Lower leg skin (tissue), 4 donors: ENCODE data around the gene ZBTB7B. TPM values are rescaled to one million over a fixed set of nuclear protein-coding genes. Genes with fewer than 3 reads are reported as not detected.

Source experiments
- DNase-seq, 2 donors: peaks; one replicate each; pipeline ENCODE4 v3.0.0-alpha.2; 2019; ENCODE audit warnings: low spot score in 2 of 2
- H3K4me3 ChIP-seq: fragments of 200-600 bp; sonication (generic); 2 replicates; pipeline ENCODE4 v1.5.1; 2017; ENCODE audit warnings: mild to moderate bottlenecking, low read depth; ENCODE audit not compliant: poor library complexity, severe bottlenecking
- POLR2A ChIP-seq, 2 donors: fragments of 450-650 bp; IDR thresholded peaks; one replicate each; pipeline ENCODE4 v1.6.1; 2016 to 2017; ENCODE audit warnings: antibody characterized with exemption in 2 of 2, mild to moderate bottlenecking in 1 of 2, moderate library complexity in 1 of 2
- WGBS, 2 donors: methylation state at CpG; one replicate each; pipeline ENCODE4 v1.1.5; 2018; 5-methylcytosine and 5-hydroxymethylcytosine counted together
- intact Hi-C: fragments of 100-400 bp; cut with DNase I; formaldehyde crosslinking; loops from one replicate; pipeline ENCODE4 v1.15.0; 2023; ENCODE audit warnings: low total_unique reads
- total RNA-seq, 4 donors: library from RNA; depleted of rRNA; stranded (reverse); fragments of >200 nt; gene quantifications; one replicate each; pipeline ENCODE4 v1.1.0, GENCODE V29; 2016
- TF ChIP-seq, protein P1 (sequence below), 3 donors: fragments of 450-650 bp; IDR thresholded peaks; one replicate each; pipeline ENCODE4 v1.5.1; 2016; ENCODE audit warnings: antibody characterized with exemption in 3 of 3, mild to moderate bottlenecking in 3 of 3, moderate library complexity in 2 of 3

ZBTB7B gene
- total RNA-seq, 4 donors from 2014 or later: 270 to 295 (median 286) TPM

DNA sequence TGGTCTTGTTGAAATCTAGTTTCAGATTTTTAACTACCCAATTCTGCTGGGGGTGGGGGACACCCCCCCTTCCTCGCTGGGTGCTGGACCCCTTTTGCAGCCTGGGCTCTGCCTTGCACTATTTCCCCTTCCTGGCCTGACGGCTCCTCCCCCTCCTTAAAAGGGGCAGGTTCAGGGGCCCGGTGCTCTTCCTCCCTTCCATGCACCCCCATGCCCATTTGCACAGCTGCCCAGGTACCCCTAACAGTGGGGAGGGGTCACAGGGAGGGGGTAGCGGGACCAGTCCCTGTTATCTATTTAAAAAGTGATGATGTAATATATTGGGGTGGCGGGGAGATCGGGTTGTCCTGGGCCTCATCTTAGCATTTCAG is 15.3 kb downstream of the ZBTB7B start:
- no peak for DNase-seq
- TF ChIP-seq, protein P1, sequence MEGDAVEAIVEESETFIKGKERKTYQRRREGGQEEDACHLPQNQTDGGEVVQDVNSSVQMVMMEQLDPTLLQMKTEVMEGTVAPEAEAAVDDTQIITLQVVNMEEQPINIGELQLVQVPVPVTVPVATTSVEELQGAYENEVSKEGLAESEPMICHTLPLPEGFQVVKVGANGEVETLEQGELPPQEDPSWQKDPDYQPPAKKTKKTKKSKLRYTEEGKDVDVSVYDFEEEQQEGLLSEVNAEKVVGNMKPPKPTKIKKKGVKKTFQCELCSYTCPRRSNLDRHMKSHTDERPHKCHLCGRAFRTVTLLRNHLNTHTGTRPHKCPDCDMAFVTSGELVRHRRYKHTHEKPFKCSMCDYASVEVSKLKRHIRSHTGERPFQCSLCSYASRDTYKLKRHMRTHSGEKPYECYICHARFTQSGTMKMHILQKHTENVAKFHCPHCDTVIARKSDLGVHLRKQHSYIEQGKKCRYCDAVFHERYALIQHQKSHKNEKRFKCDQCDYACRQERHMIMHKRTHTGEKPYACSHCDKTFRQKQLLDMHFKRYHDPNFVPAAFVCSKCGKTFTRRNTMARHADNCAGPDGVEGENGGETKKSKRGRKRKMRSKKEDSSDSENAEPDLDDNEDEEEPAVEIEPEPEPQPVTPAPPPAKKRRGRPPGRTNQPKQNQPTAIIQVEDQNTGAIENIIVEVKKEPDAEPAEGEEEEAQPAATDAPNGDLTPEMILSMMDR (IDR thresholded peaks at IDR 0.05): no peak
- intact Hi-C loops: loop anchor here (10.0 kb wide), 1 partner anchor 53 kb away; the partner anchor contains the start of gene PYGO2
- H3K4me3 ChIP-seq: no peak overlapping the region
- WGBS, 2 donors: 25 to 30% methylated on average over 6 of the region's 6 CpGs

DNA sequence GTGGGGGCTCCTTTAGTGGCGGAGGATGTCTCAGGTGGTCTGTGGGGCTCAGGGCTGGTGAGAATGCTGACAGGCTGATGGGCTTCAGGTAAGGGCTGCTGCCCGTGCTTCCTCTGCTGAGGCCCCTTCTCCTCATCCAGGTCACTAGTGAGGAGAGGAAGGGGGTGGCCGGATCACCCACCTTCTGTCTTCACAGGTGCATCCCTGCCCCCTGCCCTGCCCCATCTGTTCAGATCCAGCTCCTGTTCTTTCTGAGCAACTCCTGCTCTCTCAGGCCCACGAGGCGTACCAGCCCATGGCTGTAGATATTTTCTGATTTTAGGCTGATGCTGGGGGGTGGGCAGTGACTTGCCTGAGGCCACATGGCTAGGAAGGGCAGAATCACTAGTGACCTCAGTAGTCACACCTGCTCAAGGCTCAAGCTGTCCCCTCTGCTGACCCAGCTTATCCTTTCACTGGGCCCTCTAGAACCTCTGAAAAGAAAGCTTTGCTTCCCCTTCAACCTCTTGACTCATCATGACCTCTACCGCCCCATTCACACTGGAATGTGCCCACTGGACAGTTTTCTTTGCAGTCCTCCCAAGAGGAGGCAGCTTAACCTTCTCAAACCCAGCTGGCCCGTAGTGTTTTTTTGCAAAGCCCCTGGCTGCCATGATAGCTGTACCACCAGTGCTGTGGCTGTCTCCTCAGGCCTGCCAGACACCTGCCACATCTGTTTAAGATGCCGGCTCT is 16.2 kb downstream of the ZBTB7B start:
- intact Hi-C loops: loop anchor here (10.0 kb wide), 1 partner anchor 54 kb away; the partner anchor contains the start of gene PYGO2
- no peak for DNase-seq
- H3K4me3 ChIP-seq: no peak overlapping the region
- no peak for TF ChIP-seq POLR2A (IDR thresholded peaks at IDR 0.05)
- TF ChIP-seq, protein P1 (IDR thresholded peaks at IDR 0.05): no peak
- WGBS, 2 donors: 70 to 82% methylated on average over 8 of the region's 8 CpGs

DNA sequence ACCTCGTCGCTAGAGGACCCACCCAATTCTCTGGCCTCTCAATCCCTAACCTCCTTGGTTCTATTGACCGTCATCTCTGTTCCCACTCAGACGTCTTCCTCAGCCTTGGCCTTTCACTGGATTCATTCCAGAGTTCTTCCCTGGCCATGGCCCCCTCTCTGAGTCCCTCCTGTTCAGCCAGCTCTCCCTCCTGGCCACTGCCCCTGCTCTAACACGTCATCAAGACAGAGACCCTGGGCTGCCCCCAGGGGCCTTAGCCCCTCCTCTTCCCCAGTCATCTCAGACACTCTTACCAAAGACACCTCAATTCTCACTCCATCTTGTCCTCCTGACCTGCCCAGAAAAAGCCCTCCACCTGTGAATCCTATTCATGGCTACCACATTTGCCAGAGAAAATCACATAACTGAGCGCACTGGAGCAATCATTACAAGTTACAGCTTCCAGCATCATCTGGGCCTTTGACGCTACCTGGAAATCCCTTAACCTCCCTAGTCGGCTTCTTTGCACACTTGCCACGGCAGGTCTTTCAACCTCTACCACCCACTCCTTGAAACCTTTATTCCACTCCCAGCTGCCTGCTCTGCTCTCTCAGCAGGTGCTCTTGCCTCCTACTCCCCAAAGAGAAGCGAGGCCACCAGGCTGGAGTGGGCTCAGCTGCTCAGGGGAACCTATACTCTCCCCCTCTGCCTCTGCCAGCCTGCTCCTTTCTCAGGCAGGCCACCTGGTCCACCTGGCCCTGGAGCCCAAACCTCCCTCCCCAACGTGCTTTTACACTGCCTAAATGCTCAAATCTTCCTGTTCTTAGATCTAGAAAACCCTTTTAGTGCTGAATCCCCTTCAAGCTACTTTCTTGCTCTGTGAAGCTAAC is 17.0 kb downstream of the ZBTB7B start:
- intact Hi-C loops: loop anchor here (10.0 kb wide), 1 partner anchor 55 kb away; the partner anchor contains the start of gene PYGO2
- H3K4me3 ChIP-seq: no peak overlapping the region
- DNase-seq: no peak
- TF ChIP-seq, protein P1 (IDR thresholded peaks at IDR 0.05): no peak
- TF ChIP-seq POLR2A (IDR thresholded peaks at IDR 0.05): no peak
- WGBS, 2 donors: 55 to 58% methylated on average over 11 of the region's 11 CpGs

DNA sequence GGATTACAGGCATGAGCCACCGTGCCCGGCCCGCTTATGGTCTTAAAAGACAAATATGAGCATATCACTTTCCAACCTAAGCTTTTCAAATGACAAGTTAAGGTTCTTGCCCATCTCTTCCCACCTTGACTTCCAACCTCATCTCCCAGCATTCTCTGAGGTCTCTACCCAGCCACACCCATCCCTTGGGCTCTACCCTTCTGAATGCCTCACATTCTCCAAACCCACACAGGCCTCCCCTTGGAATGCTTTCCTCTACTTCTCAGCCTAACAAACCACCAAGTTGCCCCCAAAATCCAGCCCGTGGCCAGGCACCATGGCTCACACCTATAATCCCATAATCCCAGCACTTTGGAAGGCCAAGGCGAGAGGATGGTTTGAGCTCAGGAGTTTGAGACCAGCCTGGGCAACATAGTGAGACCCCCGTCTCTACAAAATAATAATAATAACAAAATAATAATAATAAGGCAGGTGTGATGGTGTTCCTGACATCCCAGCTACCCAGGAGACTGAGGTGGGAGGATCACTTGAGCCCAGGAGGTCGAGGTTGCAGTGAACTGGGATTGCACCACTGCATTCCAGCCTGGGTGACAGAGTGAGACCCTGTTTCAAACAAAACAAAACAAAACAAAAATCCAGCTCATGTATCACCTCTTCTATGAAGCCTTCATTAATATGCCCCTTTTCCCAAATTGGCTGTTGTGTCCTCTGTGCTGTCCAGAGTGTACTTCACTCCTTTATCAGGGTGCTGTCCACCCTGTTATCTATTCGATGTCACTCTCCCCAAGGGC is 19.7 kb downstream of the ZBTB7B start:
- no peak overlapping the region for H3K4me3 ChIP-seq
- intact Hi-C loops: no loop called here
- 69 to 78% methylated on average over 8 of the region's 8 CpGs for WGBS, 2 donors
- TF ChIP-seq, protein P1 (IDR thresholded peaks at IDR 0.05): no peak
- no peak for TF ChIP-seq POLR2A (IDR thresholded peaks at IDR 0.05)
- no peak for DNase-seq

GRCh38 chr1:155022927-155023236 is 20.3 kb downstream of the ZBTB7B start:
- intact Hi-C loops: no loop called here
- TF ChIP-seq POLR2A (IDR thresholded peaks at IDR 0.05): no peak
- TF ChIP-seq, protein P1 (IDR thresholded peaks at IDR 0.05): no peak
- no peak for DNase-seq
- no peak overlapping the region for H3K4me3 ChIP-seq
- 46 to 47% methylated on average over 4 of the region's 4 CpGs for WGBS, 2 donors
